Keratinocyte (primary cell): Measurements from ENCODE around the gene LAYN.

Source experiments
- EZH2 ChIP-seq: IDR thresholded peaks from one replicate; pipeline ENCODE4 v1.6.1; 2012; ENCODE audit warnings: inconsistent platforms, mild to moderate bottlenecking, low read length, moderate library complexity
- TF ChIP-seq, protein P1 (sequence below), 3 experiments: IDR thresholded peaks in 1 of 3; conservative IDR thresholded peaks in 1 of 3; optimal IDR thresholded peaks in 1 of 3; 2 replicates in 2 of 3; 3 replicates in 1 of 3; pipeline versions ENCODE3 to v1.5.1; 2011; ENCODE audit warnings: low read length in 3 of 3, mild to moderate bottlenecking in 3 of 3, moderate library complexity in 2 of 3, control low read depth in 1 of 3, inconsistent platforms in 1 of 3; ENCODE audit not compliant: insufficient read depth in 2 of 3; ENCODE audit errors: extremely low read depth in 1 of 3

DNA sequence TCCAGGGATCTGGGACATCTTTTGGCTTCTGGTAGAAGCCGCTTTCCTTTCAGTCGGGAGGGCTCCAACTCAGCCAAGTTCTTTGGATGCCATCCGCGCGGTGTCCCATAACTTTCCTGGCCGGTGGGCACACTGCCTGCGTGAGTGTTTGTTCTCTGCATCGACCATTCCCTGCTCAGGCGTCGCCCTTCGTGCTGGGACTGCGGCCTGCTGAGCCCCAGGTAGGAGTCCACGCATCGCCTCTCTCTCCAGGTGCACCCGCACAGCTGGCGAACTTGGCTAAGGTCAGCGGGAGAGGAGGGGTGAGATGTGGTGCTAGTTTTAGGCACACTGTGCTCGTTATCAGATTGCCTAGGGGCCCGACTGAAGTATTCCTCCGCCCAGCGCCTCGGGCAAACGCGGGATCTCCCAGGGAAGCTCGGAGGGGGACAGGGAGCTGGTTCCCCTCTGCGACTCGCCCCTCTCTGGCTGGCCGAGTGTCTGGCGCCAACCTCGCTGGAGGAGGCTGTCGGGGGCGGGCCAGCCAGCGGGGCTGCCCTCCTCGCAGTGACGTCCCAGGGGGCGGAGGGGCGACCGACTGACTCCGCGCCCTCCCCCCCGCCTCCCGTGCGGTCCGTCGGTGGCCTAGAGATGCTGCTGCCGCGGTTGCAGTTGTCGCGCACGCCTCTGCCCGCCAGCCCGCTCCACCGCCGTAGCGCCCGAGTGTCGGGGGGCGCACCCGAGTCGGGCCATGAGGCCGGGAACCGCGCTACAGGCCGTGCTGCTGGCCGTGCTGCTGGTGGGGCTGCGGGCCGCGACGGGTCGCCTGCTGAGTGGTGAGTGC, at the start of gene LAYN:
- TF ChIP-seq, protein P1, sequence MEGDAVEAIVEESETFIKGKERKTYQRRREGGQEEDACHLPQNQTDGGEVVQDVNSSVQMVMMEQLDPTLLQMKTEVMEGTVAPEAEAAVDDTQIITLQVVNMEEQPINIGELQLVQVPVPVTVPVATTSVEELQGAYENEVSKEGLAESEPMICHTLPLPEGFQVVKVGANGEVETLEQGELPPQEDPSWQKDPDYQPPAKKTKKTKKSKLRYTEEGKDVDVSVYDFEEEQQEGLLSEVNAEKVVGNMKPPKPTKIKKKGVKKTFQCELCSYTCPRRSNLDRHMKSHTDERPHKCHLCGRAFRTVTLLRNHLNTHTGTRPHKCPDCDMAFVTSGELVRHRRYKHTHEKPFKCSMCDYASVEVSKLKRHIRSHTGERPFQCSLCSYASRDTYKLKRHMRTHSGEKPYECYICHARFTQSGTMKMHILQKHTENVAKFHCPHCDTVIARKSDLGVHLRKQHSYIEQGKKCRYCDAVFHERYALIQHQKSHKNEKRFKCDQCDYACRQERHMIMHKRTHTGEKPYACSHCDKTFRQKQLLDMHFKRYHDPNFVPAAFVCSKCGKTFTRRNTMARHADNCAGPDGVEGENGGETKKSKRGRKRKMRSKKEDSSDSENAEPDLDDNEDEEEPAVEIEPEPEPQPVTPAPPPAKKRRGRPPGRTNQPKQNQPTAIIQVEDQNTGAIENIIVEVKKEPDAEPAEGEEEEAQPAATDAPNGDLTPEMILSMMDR (optimal IDR thresholded peaks at IDR 0.05 in 1 of 3, IDR thresholded peaks at IDR 0.05 in 1 of 3, conservative IDR thresholded peaks at IDR 0.05 in 1 of 3; ENCODE audit: extremely low read depth in 1 of 3, insufficient read depth in 2 of 3, low read length in 3 of 3) = no peak
- TF ChIP-seq EZH2 = no peak
